H1 (cell line): ENCODE results near the gene C2orf76.

Experiments
- EGR1 ChIP-seq: IDR thresholded peaks from 2 replicates; pipeline ENCODE4 v1.6.1; 2011; ENCODE audit warnings: low read depth, low read length, borderline replicate concordance
- EP300 ChIP-seq, 2 experiments: IDR thresholded peaks; 1 replicate in 1 of 2; 2 replicates in 1 of 2; pipeline ENCODE4 v1.6.1; 2011 to 2012; ENCODE audit warnings: low read depth in 2 of 2, low read length in 2 of 2, mild to moderate bottlenecking in 2 of 2, borderline replicate concordance in 1 of 2, inconsistent platforms in 1 of 2, moderate library complexity in 1 of 2
- HDAC2 ChIP-seq, 2 experiments: fragments of 300-600 bp in 1 of 2; sonication (generic) in 1 of 2; IDR thresholded peaks; 2 replicates each; pipeline ENCODE4 v1.6.1; 2011 to 2012; ENCODE audit warnings: low read depth in 2 of 2, low read length in 2 of 2, mild to moderate bottlenecking in 2 of 2, moderate library complexity in 2 of 2, borderline replicate concordance in 1 of 2, inconsistent platforms in 1 of 2
- HDAC6 ChIP-seq: IDR thresholded peaks from one replicate; pipeline ENCODE4 v1.7.1; 2012; ENCODE audit warnings: low read depth, mild to moderate bottlenecking, inconsistent platforms, low read length, moderate library complexity
- JUND ChIP-seq: IDR thresholded peaks from 2 replicates; pipeline ENCODE4 v1.6.1; 2011; ENCODE audit warnings: mild to moderate bottlenecking, improper control_type of control experiment, low read length
- POLR2A ChIP-seq, 2 experiments: IDR thresholded peaks; 1 replicate in 1 of 2; 2 replicates in 1 of 2; pipeline ENCODE4 v1.6.1; 2011; ENCODE audit warnings: low read depth in 2 of 2, low read length in 2 of 2, mild to moderate bottlenecking in 2 of 2; ENCODE audit errors: control extremely low read depth in 1 of 2
- POLR2AphosphoS5 ChIP-seq: IDR thresholded peaks from 2 replicates; pipeline ENCODE4 v1.6.1; 2011; ENCODE audit warnings: low read depth, low read length
- RAD21 ChIP-seq, 2 experiments: IDR thresholded peaks in 1 of 2; conservative IDR thresholded peaks in 1 of 2; 2 replicates each; pipeline ENCODE4 v1.6.1; 2011; ENCODE audit warnings: low read depth in 2 of 2, low read length in 2 of 2, improper control_type of control experiment in 1 of 2, inconsistent platforms in 1 of 2, mild to moderate bottlenecking in 1 of 2, moderate library complexity in 1 of 2
- SIRT6 ChIP-seq: IDR thresholded peaks from one replicate; pipeline ENCODE4 v1.7.1; 2012; ENCODE audit warnings: low read length, inconsistent platforms
- TAF1 ChIP-seq: IDR thresholded peaks from 2 replicates; pipeline ENCODE4 v1.6.1; 2011; ENCODE audit warnings: mild to moderate bottlenecking, low read depth, low read length
- TBP ChIP-seq: IDR thresholded peaks from 2 replicates; pipeline ENCODE4 v1.6.1; 2011; ENCODE audit warnings: low read depth, low read length, improper control_type of control experiment
- TF ChIP-seq, protein P1 (sequence below), 3 experiments: IDR thresholded peaks; 1 replicate in 2 of 3; 2 replicates in 1 of 3; pipeline versions ENCODE4 v1.5.1 to v1.6.1; 2011; ENCODE audit warnings: low read length in 3 of 3, mild to moderate bottlenecking in 3 of 3, inconsistent platforms in 2 of 3, low read depth in 1 of 3, moderate library complexity in 1 of 3; ENCODE audit not compliant: insufficient read depth in 1 of 3; ENCODE audit errors: control extremely low read depth in 1 of 3
- TF ChIP-seq, protein P2 (sequence below): IDR thresholded peaks from 2 replicates; pipeline ENCODE4 v1.6.1; 2012; ENCODE audit warnings: low read length, inconsistent platforms

DNA sequence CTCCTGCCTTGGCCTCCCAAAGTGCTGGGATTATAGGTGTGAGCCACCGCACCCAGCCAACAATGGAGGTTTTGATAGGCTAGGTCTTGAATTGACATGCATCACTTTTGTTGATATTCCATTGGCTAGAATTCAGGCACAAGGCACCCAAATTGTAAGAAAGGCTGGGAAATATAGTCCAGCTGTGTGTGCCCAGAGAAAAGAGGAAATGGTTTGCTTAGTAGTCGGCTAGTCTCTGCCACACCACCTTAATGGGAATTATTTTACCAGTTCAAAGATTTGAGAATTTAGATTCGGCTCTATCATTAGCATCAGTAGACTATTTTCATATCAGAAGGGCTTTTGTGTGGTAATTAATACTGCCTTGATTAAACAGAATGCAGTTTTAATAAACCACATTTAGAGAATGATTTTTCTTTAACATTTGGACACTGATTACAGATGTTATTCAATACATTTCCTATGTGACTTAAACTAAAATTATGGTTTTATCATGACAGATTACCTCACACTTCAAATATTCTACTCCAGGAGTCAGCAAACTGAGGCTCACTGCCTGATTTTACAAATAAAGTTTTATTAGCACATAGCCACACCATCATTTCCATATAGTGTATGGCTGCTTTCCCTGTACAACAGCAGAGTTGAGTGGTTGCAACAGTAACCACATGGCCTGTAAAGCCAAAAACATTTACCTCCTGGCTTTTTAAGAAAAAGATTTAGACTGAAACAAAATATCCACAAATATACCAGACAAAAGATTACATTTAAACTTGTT lies 27.5 kb upstream of the C2orf76 start:
- no peak for TF ChIP-seq HDAC2 (IDR thresholded peaks at IDR 0.05; ENCODE audit: borderline replicate concordance in 1 of 2, low read depth in 2 of 2, low read length in 2 of 2)
- TF ChIP-seq, protein P1, sequence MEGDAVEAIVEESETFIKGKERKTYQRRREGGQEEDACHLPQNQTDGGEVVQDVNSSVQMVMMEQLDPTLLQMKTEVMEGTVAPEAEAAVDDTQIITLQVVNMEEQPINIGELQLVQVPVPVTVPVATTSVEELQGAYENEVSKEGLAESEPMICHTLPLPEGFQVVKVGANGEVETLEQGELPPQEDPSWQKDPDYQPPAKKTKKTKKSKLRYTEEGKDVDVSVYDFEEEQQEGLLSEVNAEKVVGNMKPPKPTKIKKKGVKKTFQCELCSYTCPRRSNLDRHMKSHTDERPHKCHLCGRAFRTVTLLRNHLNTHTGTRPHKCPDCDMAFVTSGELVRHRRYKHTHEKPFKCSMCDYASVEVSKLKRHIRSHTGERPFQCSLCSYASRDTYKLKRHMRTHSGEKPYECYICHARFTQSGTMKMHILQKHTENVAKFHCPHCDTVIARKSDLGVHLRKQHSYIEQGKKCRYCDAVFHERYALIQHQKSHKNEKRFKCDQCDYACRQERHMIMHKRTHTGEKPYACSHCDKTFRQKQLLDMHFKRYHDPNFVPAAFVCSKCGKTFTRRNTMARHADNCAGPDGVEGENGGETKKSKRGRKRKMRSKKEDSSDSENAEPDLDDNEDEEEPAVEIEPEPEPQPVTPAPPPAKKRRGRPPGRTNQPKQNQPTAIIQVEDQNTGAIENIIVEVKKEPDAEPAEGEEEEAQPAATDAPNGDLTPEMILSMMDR (IDR thresholded peaks at IDR 0.05; ENCODE audit: control extremely low read depth in 1 of 3, insufficient read depth in 1 of 3, low read depth in 1 of 3, low read length in 3 of 3) = no peak
- no peak for TF ChIP-seq HDAC6
- no peak for TF ChIP-seq POLR2AphosphoS5
- no peak for TF ChIP-seq EP300 (IDR thresholded peaks at IDR 0.05; ENCODE audit: borderline replicate concordance in 1 of 2, low read depth in 2 of 2, low read length in 2 of 2)
- TF ChIP-seq, protein P2, sequence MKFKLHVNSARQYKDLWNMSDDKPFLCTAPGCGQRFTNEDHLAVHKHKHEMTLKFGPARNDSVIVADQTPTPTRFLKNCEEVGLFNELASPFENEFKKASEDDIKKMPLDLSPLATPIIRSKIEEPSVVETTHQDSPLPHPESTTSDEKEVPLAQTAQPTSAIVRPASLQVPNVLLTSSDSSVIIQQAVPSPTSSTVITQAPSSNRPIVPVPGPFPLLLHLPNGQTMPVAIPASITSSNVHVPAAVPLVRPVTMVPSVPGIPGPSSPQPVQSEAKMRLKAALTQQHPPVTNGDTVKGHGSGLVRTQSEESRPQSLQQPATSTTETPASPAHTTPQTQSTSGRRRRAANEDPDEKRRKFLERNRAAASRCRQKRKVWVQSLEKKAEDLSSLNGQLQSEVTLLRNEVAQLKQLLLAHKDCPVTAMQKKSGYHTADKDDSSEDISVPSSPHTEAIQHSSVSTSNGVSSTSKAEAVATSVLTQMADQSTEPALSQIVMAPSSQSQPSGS = no peak
- no peak for TF ChIP-seq TAF1
- TF ChIP-seq JUND = no peak
- TF ChIP-seq TBP = no peak
- no peak for TF ChIP-seq RAD21 (IDR thresholded peaks at IDR 0.05 in 1 of 2, conservative IDR thresholded peaks at IDR 0.05 in 1 of 2; ENCODE audit: low read depth in 2 of 2, low read length in 2 of 2)
- TF ChIP-seq EGR1 = no peak
- TF ChIP-seq POLR2A (IDR thresholded peaks at IDR 0.05; ENCODE audit: control extremely low read depth in 1 of 2, low read depth in 2 of 2, low read length in 2 of 2) = no peak
- no peak for TF ChIP-seq SIRT6
